CD4-positive, alpha-beta T cell treated with Interferon alpha-2 for 1 hour (primary cell): ENCODE measurements around the gene GCK.

Experiments
- DNase-seq, 2 donors: peaks; one replicate each; pipeline ENCODE4 v3.0.0-alpha.2; 2020 to 2022

The GCK gene

GRCh38 chr7:44102846-44103565 is 86.2 kb downstream of the GCK start:
- no peak for DNase-seq

DNA sequence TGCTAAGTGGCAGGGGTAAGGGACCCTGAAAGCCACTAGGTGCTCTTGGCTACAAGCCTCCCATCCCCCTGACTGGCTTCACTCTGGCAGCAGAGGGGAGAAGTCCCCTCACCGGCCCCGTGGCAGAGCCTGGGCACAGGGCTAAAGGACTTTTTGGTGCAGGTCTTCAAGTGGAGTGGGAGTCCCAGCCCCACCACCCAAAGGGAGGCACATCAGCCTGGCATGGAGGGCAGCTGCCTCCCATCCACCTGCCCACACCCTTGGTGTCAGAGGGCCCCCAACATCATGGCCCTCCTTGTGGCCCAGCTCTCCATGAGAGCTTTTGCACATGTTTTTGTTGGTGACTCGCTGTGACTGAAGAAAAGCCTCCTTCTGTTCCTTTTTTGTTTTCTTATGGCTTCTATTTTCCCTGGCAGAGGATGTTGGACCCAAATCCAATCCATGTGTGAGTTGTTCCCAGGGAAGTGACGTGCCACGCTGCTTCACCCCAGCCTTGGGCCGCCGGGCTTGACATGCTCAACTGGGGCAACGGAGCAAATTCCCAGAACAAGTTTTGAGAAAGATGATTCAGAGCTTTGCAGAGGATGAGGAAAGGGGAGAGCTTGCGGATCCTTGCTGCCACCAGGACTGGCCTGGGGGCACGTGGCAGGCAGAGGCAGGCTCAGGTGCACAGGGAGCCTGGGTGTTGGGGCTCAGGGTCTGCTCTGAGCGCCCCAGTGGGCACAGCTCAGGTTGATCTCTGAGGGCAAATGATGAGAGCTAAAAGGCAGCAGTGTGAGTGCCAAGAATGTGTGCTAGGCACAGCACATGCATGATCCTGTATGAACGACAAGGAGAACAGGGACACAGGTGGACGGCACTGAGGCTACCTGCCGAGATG is 87.0 kb downstream of the GCK start:
- DNase-seq: no peak

DNA sequence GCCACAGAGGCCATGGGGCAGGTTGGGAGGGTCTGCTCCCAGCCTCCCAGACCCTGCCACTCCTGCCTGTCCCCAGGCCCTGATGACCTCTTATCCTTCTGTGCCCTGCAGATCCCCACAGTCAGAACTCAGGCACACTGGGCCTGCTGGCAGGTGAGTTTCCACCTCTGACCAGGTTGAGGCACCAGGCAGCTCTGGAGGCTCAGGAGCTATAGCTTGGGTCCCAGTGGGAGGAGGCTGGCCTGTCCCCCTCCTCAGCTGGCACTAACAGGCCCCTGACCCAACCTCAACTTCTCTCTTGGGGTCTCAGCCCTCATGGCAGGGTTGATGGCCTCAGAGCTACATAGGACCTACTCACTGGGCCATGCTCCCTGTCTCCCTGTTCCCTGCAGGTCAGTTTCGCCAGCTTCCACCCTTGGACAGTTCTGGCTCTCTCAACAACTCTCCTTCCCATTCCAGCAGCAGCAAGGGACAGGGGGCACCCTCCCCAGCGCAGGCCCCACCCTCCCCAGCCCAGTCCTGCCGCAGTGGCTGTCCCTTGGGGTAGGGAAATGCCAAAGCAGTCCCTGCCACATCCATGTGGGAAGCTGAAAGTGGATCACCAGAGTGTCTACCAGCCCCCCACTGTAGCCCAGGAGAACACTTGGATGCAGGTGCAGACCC is 87.8 kb downstream of the GCK start:
- DNase-seq: no peak

GRCh38 chr7:44100458-44101302 is 88.6 kb downstream of the GCK start:
- DNase-seq: no peak

- DNase-seq: no peak
These were observed 89.6 kb downstream of the GCK start for GRCh38 chr7:44099669-44100068.

DNA sequence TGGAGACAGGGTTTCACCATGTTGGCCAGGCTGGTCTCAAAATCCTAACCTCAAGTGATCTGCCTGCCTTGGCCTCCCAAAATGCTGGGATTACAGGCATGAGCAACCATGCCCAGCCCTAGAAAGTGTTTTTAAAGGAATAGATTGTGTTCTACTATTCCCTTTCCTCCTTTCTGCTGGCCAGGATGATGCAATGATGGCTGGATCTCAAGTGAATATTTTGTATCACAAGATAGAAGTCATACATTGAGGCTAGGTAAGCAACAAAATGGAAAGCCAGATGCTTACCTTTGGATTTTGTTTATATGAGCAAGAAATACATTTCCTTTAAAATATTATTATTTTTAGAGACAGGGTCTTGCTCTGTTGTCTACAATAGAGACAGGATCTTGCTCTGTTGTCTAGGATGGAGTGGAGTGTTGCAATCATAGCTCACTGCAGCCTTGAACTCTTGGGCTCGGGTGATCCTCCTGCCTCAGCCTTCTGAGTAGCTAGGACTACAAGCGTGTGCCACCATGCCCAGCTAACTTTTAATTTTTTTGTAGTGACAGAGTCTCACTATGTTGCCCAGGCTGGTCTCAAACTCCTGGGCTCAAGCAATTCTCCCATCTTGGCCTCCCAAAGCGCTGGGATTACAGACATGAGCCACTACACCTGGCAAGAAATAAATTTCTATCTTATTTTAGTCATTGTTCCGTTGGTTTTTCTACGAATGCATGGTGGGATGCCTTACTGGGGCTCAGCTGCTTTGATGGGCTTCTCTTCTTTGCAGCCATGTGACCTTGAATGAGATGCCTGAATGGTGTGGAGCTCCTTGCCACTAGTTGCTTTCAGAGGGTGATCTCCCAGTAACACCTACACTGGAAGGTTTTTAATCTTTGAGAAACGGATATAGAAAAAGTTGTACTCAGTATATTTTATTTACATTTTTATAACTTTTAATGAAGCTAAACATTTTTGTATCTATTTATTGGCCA is 90.9 kb downstream of the GCK start:
- DNase-seq: no peak

GRCh38 chr7:44097064-44097932 is 91.9 kb downstream of the GCK start:
- DNase-seq: peak in 1 of 2 donors; percentile 46

GRCh38 chr7:44096326-44096881 is 92.8 kb downstream of the GCK start:
- DNase-seq: no peak

DNA sequence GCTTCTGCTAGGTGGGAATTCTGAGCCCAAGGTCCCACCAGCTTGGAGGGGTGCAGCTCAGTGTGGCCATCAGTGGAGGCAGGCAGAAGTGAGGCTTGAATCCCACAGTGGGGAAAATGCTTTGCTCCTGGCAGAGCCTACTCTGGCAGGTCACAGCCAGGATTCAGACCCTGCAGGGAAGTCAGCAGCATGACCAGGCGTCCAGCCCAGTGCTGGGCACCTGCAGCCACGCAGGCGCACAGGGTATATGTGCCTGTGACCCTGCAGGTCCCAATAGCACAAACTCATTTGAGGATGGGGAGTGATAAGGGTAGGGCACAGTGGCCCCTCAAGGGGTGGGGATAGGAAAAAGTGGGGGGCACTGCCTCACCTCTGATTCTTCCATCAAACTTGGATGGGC is 93.5 kb downstream of the GCK start:
- DNase-seq: no peak

DNA sequence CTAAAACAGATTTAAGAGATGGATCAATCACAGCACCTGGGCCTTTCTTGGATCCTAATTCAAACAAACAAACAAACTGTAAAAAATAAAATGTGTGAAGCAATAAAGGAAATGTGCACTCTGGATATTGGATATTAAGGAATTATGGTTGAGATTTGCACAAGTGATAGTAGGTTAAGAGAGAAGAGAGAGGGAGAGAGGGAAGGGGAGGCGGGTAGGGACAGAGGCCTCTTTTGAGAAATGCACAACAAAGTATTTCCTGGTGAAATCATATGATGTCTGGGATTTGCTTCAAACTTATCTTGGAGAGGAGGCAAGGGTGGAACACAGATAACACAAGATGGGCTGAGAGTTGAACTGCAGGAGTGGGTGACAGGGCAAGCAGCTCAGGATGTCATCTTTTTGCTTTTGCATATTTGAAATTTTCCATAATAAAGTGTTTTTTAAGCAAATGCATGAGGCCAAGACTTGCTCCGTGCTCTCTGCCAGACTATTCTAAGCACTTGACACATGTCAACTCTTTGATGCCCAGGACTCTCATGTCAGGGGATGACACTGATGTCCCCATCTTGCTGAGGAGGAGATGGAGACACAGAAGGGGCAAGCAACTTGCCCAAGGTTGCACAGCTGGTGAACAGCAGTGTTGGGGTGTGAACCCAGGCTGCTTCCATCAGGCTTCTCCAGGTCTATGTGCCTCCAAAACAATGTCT is 94.2 kb downstream of the GCK start:
- DNase-seq: no peak

- DNase-seq: no peak
These were observed 94.9 kb downstream of the GCK start for GRCh38 chr7:44094365-44094764.
